ENCODE results near the gene VASH2. TPM values are rescaled to one million over a fixed set of nuclear protein-coding genes. Genes with fewer than 3 reads are reported as not detected.
"Not testable (repeated sequence)": the region's sequence is repeated elsewhere in the genome, so short reads cannot be mapped to it uniquely, and the experiment has no call there.

Gene VASH2
- total RNA-seq, 1 experiment from 2014 or later: 1.1 TPM

- DNase-seq (ENCODE audit: low spot score): no peak
- in situ Hi-C loops (cut with HindIII; ENCODE audit: low sequenced_read_pairs): no loop called here
Observed at GRCh38 chr1:212975111-212975918, 25.0 kb downstream of the VASH2 start.

GRCh38 chr1:212976586-212976985 is 26.2 kb downstream of the VASH2 start:
- no peak for DNase-seq (ENCODE audit: low spot score)
- in situ Hi-C loops (cut with HindIII; ENCODE audit: low sequenced_read_pairs): no loop called here

- DNase-seq (ENCODE audit: low spot score): no peak
- in situ Hi-C loops (cut with HindIII; ENCODE audit: low sequenced_read_pairs): no loop called here
Observed at GRCh38 chr1:212977781-212978645, 27.7 kb downstream of the VASH2 start.

DNA sequence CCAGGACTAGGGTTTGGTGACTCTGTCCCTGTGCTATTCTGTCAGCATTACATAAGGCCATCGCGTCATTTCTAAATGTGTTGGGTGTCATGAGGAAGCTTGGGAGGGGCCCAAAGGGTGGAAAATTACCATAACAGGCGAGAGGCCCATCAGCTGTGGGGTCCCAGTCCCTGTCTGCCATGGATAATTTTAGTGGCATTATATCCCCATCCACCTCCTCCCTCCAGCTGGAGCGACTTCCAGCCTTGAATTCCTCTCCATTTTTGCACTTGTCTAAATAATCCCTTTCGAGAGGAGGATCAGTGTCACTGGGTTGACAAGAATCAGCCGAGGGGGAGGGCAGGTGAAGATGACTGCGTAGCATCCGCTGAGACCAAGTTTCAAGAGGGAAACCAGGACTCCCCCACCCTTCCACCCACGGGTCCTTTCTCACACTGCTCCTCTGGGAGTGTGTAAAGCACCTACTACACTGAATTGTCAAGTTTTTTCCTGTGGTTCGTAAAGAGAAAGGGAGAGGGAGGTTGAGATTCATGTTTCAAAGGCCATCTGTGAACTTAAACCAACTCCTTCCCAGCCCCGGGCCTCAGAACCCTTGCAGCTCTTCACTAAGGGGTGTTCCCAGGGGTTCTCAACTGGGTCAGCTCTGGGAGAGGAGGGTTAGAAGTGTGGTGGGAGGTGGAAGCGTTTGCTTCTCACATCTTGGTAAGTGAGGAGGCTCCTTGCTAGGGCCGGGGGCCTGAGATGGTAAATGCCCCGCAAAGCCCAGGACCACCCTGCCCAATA is 29.2 kb downstream of the VASH2 start:
- no peak for DNase-seq (ENCODE audit: low spot score)
- in situ Hi-C loops (cut with HindIII; ENCODE audit: low sequenced_read_pairs): no loop called here

DNA sequence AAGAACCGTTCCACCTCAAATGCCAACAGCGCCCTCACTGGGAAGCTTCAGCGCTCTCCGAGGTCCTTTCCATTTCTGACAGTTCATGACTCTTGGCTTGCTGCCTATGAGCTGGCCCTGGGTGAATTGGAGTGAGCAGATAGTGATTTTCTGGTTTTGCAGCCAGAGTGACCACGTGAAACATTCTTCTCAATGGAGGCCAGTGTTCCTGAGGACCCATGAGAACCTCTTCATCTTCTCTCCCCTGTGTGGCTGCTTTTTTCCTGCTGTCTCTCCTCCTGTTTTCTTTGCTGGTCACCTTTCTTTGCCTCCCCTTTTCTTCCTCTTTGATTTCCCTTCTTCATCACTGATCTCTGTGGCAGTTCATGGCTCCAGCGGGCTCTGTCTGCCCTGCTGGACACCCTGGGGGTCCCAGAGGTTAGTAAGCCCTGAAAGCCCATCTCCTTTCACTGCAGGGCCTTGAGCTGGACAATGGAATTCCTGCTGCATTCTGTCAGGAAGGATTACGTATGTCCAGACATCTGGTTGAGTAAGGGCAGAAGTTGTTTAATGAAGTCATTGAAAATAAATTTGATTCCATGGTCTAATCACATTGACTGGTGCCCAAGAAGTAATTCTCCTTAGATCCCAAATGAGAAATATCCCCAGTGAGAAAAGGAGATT is 29.9 kb downstream of the VASH2 start:
- DNase-seq (ENCODE audit: low spot score): no peak
- in situ Hi-C loops (cut with HindIII; ENCODE audit: low sequenced_read_pairs): no loop called here

- peak; percentile 81 for DNase-seq (ENCODE audit: low spot score)
- in situ Hi-C loops (cut with HindIII; ENCODE audit: low sequenced_read_pairs): no loop called here
Observed at GRCh38 chr1:212981025-212981495, 30.7 kb downstream of the VASH2 start.

- in situ Hi-C loops (cut with HindIII; ENCODE audit: low sequenced_read_pairs): no loop called here
- peak; percentile 20 for DNase-seq (ENCODE audit: low spot score)
Observed at GRCh38 chr1:212981571-212982328, 31.4 kb downstream of the VASH2 start.

GRCh38 chr1:212982430-212983152 is 32.2 kb downstream of the VASH2 start:
- in situ Hi-C loops (cut with HindIII; ENCODE audit: low sequenced_read_pairs): no loop called here
- peak; percentile 90 for DNase-seq (ENCODE audit: low spot score)

- in situ Hi-C loops (cut with HindIII; ENCODE audit: low sequenced_read_pairs): no loop called here
- no peak for DNase-seq (ENCODE audit: low spot score)
Observed at GRCh38 chr1:212983482-212983881, 33.1 kb downstream of the VASH2 start.

GRCh38 chr1:212984522-212985291 is 34.4 kb downstream of the VASH2 start:
- in situ Hi-C loops (cut with HindIII; ENCODE audit: low sequenced_read_pairs): no loop called here
- no peak for DNase-seq (ENCODE audit: low spot score)

DNA sequence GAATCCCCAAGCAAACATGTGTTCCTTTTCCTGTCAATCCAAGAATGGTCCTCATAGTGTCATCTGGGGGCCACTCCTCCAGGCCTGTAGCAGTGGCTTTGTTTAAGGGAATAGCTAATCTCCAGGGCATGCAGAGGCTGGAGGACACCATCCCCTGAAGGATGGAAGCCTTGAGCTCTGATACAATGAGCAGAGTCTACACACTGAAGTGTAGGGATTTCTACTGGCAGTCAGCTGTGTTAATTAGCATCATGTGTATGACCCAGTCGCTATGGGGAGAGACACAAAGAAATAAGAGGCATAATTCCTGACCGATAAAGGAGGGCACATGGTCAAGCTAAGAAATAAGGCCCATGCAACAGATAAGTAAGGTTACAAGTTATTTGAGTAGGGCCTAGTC is 36.2 kb downstream of the VASH2 start:
- in situ Hi-C loops (cut with HindIII; ENCODE audit: low sequenced_read_pairs): no loop called here
- DNase-seq (ENCODE audit: low spot score): no peak

DNA sequence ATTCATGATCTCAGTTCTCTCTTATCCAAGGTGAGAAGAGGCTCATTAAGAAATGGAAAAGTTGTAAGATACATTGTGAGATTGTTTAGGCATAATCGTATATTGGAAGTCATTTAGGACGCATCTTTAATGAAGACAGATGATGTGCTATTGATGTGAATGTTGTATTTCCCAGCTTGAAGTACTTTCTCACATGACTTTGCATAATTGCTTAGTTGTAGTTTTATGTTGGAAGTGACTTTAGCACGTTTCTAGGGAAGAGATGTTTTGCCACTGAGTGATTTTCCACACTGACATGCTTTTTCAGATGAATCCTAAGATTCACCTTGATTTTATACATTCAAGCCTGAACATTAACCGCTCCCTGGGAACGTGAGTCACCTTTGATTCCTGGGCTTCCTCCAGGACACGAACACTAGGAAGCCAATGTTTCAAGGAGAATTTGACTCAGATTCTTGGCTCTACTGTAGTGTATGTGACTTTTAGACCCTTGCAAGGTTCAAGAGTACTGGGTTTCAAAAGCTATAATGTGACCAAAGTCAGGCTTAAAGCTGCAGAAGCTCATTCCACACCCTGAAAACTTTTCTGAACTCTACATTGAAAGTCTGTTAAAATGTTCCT is 37.5 kb downstream of the VASH2 start:
- no peak for DNase-seq (ENCODE audit: low spot score)
- in situ Hi-C loops (cut with HindIII; ENCODE audit: low sequenced_read_pairs): no loop called here

DNA sequence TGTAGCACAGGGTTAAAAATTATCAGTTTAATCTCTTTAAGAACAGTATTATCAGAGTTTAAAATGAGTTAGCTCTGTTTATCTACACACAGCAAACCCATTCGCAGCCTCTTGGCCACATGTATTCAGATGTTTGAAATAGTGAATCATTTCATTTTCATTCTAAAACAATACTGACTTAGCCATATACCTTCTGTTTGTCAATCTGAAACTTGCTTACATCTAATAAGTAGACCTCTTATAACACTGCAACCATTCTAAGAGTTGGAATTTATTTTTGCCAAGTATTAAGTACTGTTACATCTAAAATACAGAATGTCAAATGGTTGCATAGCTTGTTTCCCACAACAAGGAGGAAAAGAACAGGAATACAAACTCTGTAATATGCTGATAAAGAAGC is 39.9 kb downstream of the VASH2 start:
- in situ Hi-C loops (cut with HindIII; ENCODE audit: low sequenced_read_pairs): no loop called here
- DNase-seq (ENCODE audit: low spot score): no peak

DNA sequence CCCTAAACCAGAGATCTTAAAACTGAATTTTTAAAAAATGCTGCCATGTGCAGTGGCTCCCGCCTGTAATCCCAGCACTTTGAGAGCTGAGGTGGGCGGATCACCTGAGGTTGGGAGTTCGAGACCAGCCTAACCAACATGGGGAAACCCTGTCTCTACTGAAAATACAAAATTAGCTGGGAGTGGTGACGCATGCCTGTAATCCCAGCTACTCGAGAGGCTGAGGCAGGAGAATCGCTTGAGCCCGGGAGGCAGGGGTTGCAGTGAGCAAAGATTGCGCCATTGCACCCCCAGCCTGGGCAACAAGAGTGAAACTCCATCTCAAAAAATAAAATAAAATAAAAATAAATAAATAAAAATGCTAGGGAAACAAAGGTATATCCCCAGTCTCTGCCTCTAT is 43.6 kb downstream of the VASH2 start:
- DNase-seq (ENCODE audit: low spot score); in situ Hi-C loops (cut with HindIII; ENCODE audit: low sequenced_read_pairs): not testable (repeated sequence)

DNA sequence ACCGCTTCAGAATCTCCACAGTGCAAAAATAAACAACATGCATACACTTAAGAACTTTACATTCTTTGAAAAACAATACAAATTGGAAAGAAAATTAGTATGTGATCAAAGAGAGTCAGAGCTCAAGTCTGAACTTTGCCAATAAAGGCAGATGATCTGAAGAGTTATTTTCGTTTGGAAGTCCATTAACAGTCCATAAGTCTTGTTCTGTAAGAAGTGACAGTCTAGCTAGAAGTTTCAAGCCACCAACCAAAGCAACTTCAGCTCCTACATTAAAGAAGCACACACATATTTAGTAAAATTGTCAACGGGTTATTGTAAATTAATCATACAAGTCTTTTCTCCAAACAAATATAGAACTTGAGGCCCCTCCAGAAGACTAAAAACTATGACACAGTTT is 44.6 kb downstream of the VASH2 start:
- no peak for DNase-seq (ENCODE audit: low spot score)
- in situ Hi-C loops (cut with HindIII; ENCODE audit: low sequenced_read_pairs): no loop called here

- in situ Hi-C loops (cut with HindIII; ENCODE audit: low sequenced_read_pairs): no loop called here
- DNase-seq (ENCODE audit: low spot score): no peak
Observed at GRCh38 chr1:213003256-213003655, 52.9 kb downstream of the VASH2 start.

DNA sequence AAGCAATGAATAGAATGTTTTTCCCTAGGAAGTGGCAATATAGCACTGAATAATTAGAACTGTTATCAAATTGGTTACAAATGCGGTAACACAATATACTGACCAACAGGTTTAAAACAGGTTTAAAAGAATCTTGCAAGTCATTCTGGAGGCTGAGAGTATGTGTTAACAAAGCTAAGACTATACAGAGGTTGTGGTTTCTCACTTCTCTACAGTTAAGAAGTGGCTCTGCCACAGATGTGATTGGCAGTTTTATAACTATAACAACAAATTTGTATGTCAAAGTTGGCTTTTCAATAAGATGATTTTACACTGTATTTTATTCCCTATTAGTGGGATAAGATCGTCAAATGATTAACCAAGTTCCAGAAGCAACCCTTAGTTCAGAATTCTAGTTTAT is 58.2 kb downstream of the VASH2 start:
- DNase-seq (ENCODE audit: low spot score): no peak
- in situ Hi-C loops (cut with HindIII; ENCODE audit: low sequenced_read_pairs): no loop called here
